ENCODE data around the gene CHN1. TPM values are rescaled to one million over a fixed set of nuclear protein-coding genes. Genes with fewer than 3 reads are reported as not detected.

Gene CHN1
- total and polyA plus RNA-seq, 2 of the 8 experiments (the other 6 are each of a cell fraction or from before 2014, with no cell fraction given), result 54.0 to 65.7 TPM

DNA sequence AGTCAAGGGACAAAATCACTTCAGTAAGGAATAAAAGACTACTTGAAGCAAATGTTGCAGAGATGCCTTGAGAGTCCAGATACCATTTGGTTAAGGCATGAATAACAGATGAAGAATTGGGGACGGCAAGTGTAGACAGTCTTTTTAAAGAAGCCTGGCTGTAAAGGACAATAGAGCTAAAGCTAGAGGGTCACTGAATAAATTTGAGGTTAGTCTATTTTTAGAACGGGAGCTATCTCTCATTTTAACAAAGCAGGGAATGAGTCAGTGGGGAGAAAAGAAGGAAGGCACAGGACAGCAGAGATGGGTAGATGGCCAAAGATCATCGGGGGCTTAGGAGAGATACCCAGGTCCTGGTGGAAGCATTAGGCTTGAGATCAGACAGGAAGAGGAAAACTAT, 30.6 kb upstream of the CHN1 start:
- Histone ChIP-seq H3K36me3 (ENCODE audit: control insufficient read depth in 2 of 4, insufficient read depth in 4 of 4, low read length in 3 of 4) (no peaks in the 10 kb centered on the region), H3K4me2 (ENCODE audit: insufficient read depth in 1 of 2, low read depth in 2 of 2, low read length in 2 of 2) (no peak overlapping the region), H3K9me3 (ENCODE audit: insufficient read depth in 2 of 2, low read depth in 1 of 2, low read length in 1 of 2) (no peaks in the 10 kb centered on the region), H3K23me2 (ENCODE audit: low read depth, low read length) (no peaks in the 10 kb centered on the region), H4K91ac (replicated peaks; ENCODE audit: insufficient read length, low read length) (no peak overlapping the region), H3K27ac (ENCODE audit: low read depth, low read length) (no peak overlapping the region), H3K14ac (ENCODE audit: insufficient read length) (no peak overlapping the region), H4K20me1 (replicated peaks in 1 of 2; ENCODE audit: control insufficient read depth in 1 of 2, insufficient read depth in 2 of 2, low read length in 2 of 2) (no peaks in the 10 kb centered on the region), H3K4ac (replicated peaks; ENCODE audit: insufficient read length, low read depth, low read length) (no peak overlapping the region), H2BK5ac (ENCODE audit: low read depth, low read length) (no peak overlapping the region), H3K18ac (ENCODE audit: extremely low read depth, low read length) (no peak overlapping the region), H2BK12ac (ENCODE audit: low read depth, low read length) (no peak overlapping the region), H2AFZ (ENCODE audit: low read length) (peak overlapping the region; percentile 35; the same call in 1 of the 2 replicates), H3K4me1 (replicated peaks in 1 of 4; ENCODE audit: control insufficient read depth in 3 of 4, insufficient read depth in 4 of 4, low read length in 3 of 4) (no peaks in the 10 kb centered on the region), H4K8ac (ENCODE audit: extremely low read depth, insufficient read depth, low read length) (no peak overlapping the region), H3K79me2 (ENCODE audit: control insufficient read depth in 1 of 2, insufficient read depth in 2 of 2, low read length in 2 of 2) (no peaks in the 10 kb centered on the region), H2BK15ac (ENCODE audit: low read length) (no peak overlapping the region), H2BK120ac (replicated peaks; ENCODE audit: low read depth, low read length) (no peak overlapping the region), H2AK5ac (ENCODE audit: low read depth, low read length) (no peak overlapping the region), H3K56ac (replicated peaks; ENCODE audit: insufficient read length, low read depth, low read length) (no peak overlapping the region), H3K79me1 (ENCODE audit: low read depth, low read length) (no peaks in the 10 kb centered on the region), H2BK20ac (ENCODE audit: low read length) (no peak overlapping the region), H4K5ac (ENCODE audit: insufficient read length, low read depth, low read length) (no peak overlapping the region), H3K23ac (ENCODE audit: insufficient read length) (no peak overlapping the region), H3K27me3 (replicated peaks in 1 of 4; ENCODE audit: control insufficient read depth in 3 of 4, extremely low read depth in 1 of 4, insufficient read depth in 3 of 4, low read length in 3 of 4) (no peaks in the 10 kb centered on the region), H3K4me3 (ENCODE audit: extremely low read depth in 1 of 4, insufficient read depth in 2 of 4, low read depth in 3 of 4, low read length in 4 of 4) (no peak overlapping the region), H3K9ac (replicated peaks in 1 of 4; ENCODE audit: extremely low read depth in 1 of 4, low read depth in 3 of 4, low read length in 3 of 4) (no peak overlapping the region; a peak in 1 of 7 replicates)
- ChIA-PET POLR2A (ENCODE audit: partially characterized antibody) (interaction anchor here (0.9 kb wide), 1 partner anchor 143 kb away, joined by 3 read pairs; no protein-coding TSS in a partner anchor), CTCF (ENCODE audit: partially characterized antibody) (interaction anchor here (0.7 to 2.4 kb wide), 3 partner anchors 293 to 350 kb away, joined by 3 to 6 read pairs (median 3); no protein-coding TSS in a partner anchor)
- FAIRE-seq (no peak), DNase-seq (ENCODE audit: low read depth in 1 of 2, low spot score in 2 of 2) (no peak)
- WGBS, 2 experiments (ENCODE audit: extremely low coverage in 1 of 2, insufficient coverage in 1 of 2, insufficient read length in 1 of 2, insufficient replicate concordance in 2 of 2, low coverage in 1 of 2, low lambda C conversion rate in 2 of 2, missing lambda C conversion rate in 1 of 2), result 82% methylated on average over 3 of the region's 3 CpGs; no CpG with 5 or more reads in 1 of the 2 experiments
- TF ChIP-seq POLR2A (IDR thresholded peaks at IDR 0.05; ENCODE audit: control extremely low read depth in 1 of 2, low read depth in 2 of 2, low read length in 2 of 2) (no peak), TAF1 (IDR thresholded peaks at IDR 0.05; ENCODE audit: low read depth, low read length) (no peak), MAFK (IDR thresholded peaks at IDR 0.05; ENCODE audit: low read depth, low read length) (no peak), TEAD4 (IDR thresholded peaks at IDR 0.05; ENCODE audit: low read depth, low read length) (no peak), YY1 (IDR thresholded peaks at IDR 0.05; ENCODE audit: low read depth, low read length) (no peak), SAP30 (IDR thresholded peaks at IDR 0.05; ENCODE audit: insufficient read depth, insufficient replicate concordance, low read length) (no peak), SIX5 (IDR thresholded peaks at IDR 0.05; ENCODE audit: low read depth, low read length) (no peak), POLR2AphosphoS5 (IDR thresholded peaks at IDR 0.05; ENCODE audit: low read depth, low read length) (no peak), KDM4A (IDR thresholded peaks at IDR 0.05; ENCODE audit: low read depth, low read length, severe bottlenecking) (no peak), POU5F1 (IDR thresholded peaks at IDR 0.05; ENCODE audit: low read depth, low read length) (no peak), RXRA (IDR thresholded peaks at IDR 0.05; ENCODE audit: insufficient read depth, low read depth, low read length) (no peak), CREB1 (IDR thresholded peaks at IDR 0.05) (no peak), SP4 (IDR thresholded peaks at IDR 0.05; ENCODE audit: low read length) (no peak), JUND (IDR thresholded peaks at IDR 0.05; ENCODE audit: low read length) (no peak), CEBPB (IDR thresholded peaks at IDR 0.05; ENCODE audit: low read depth, low read length) (no peak), CBX8 (IDR thresholded peaks at IDR 0.05; ENCODE audit: borderline replicate concordance, low read depth, low read length) (no peak), NANOG (IDR thresholded peaks at IDR 0.05; ENCODE audit: insufficient read depth, low read depth, low read length, poor library complexity, severe bottlenecking) (no peak)

All from H1 (cell line).